Thoracic aorta (tissue), 2 donors: ENCODE results near the gene SDK2. TPM values are rescaled to one million over a fixed set of nuclear protein-coding genes. Genes with fewer than 3 reads are reported as not detected.

Experiments
- ATAC-seq: fragments of 150-250 bp; one replicate; pipeline ENCODE4 v1.8.0; 2017; ENCODE audit warnings: low read depth; ENCODE audit not compliant: insufficient number of reproducible peaks, low FRiP score
- DNase-seq: peaks from one replicate; pipeline ENCODE4 v3.0.0-alpha.2; 2020; ENCODE audit warnings: low spot score
- H3K27ac ChIP-seq, 2 donors: fragments of 200-600 bp; sonication (generic); 1 replicate in 1 of 2; 2 replicates in 1 of 2; pipeline ENCODE4 v1.5.1; 2016; ENCODE audit warnings: mild to moderate bottlenecking in 2 of 2, moderate library complexity in 2 of 2
- H3K27me3 ChIP-seq: fragments of 200-600 bp; sonication (generic); replicated peaks from 2 replicates; pipeline ENCODE4 v1.6.0; 2016; ENCODE audit warnings: mild to moderate bottlenecking; ENCODE audit not compliant: insufficient read depth
- H3K36me3 ChIP-seq: fragments of 200-600 bp; sonication (generic); one replicate; pipeline ENCODE4 v1.5.1; 2016
- H3K4me1 ChIP-seq, 2 donors: fragments of 200-600 bp; sonication (generic); 1 replicate in 1 of 2; 2 replicates in 1 of 2; pipeline versions ENCODE4 v1.5.1 to v1.6.0; 2016; ENCODE audit warnings: low read depth in 2 of 2, mild to moderate bottlenecking in 1 of 2; ENCODE audit not compliant: control insufficient read depth in 1 of 2
- H3K4me3 ChIP-seq: fragments of 200-600 bp; sonication (generic); 2 replicates; pipeline ENCODE4 v1.5.1; 2016; ENCODE audit warnings: mild to moderate bottlenecking
- H3K9me3 ChIP-seq: fragments of 200-600 bp; sonication (generic); 2 replicates; pipeline ENCODE4 v1.5.1; 2016
- CTCF ChIP-seq: fragments of 200-600 bp; sonication (generic); IDR thresholded peaks from one replicate; pipeline ENCODE4 v1.5.1; 2019; ENCODE audit warnings: antibody characterized with exemption
- total RNA-seq, 2 donors: library from RNA; depleted of rRNA; stranded (reverse); fragments of >200 nt; gene quantifications; one replicate each; pipeline versions ENCODE4 v1.1.0 to v1.2.3, GENCODE V29; 2016

SDK2 gene
- total RNA-seq, 2 donors from 2014 or later, result 6.0 to 8.9 TPM

GRCh38 chr17:73533127-73533526, 111.1 kb downstream of the SDK2 start:
- peaks cover 0 to 8% of the 10 kb centered on the region in 2 donors for H3K4me1 ChIP-seq
- H3K9me3 ChIP-seq, result no peaks in the 10 kb centered on the region
- DNase-seq (no peak), ATAC-seq (no peak)
- no peaks in the 10 kb centered on the region for H3K27me3 ChIP-seq
- H3K27ac ChIP-seq, result no peak overlapping the region
- no peak overlapping the region for H3K4me3 ChIP-seq
- no peaks in the 10 kb centered on the region for H3K36me3 ChIP-seq
- no peak for TF ChIP-seq CTCF

GRCh38 chr17:73532421-73532901, 111.8 kb downstream of the SDK2 start:
- Histone ChIP-seq H3K36me3 (no peaks in the 10 kb centered on the region), H3K27me3 (no peaks in the 10 kb centered on the region), H3K27ac (no peak overlapping the region), H3K9me3 (no peaks in the 10 kb centered on the region), H3K4me3 (no peak overlapping the region), H3K4me1 (peaks cover 0 to 8% of the 10 kb centered on the region in 2 donors)
- no peak for TF ChIP-seq CTCF
- no peak for ATAC-seq
- no peak for DNase-seq

GRCh38 chr17:73531158-73531557, 113.1 kb downstream of the SDK2 start:
- ATAC-seq, result no peak
- H3K4me3 ChIP-seq, result no peak overlapping the region
- no peak for DNase-seq

GRCh38 chr17:73528679-73529078, 115.6 kb downstream of the SDK2 start:
- H3K36me3 ChIP-seq, result no peaks in the 10 kb centered on the region
- H3K27me3 ChIP-seq, result no peaks in the 10 kb centered on the region
- no peaks in the 10 kb centered on the region for H3K9me3 ChIP-seq
- no peak for ATAC-seq
- H3K27ac ChIP-seq, result no peak overlapping the region
- no peak for DNase-seq
- no peak for TF ChIP-seq CTCF
- H3K4me3 ChIP-seq, result no peak overlapping the region
- H3K4me1 ChIP-seq, result peaks cover 0 to 8% of the 10 kb centered on the region in 2 donors

More at GRCh38 chr17:73531158-73531557, 113.1 kb downstream of the SDK2 start:
- no peak for TF ChIP-seq CTCF
- Histone ChIP-seq H3K36me3 (no peaks in the 10 kb centered on the region), H3K9me3 (no peaks in the 10 kb centered on the region), H3K4me1 (peaks cover 0 to 8% of the 10 kb centered on the region in 2 donors), H3K27me3 (no peaks in the 10 kb centered on the region), H3K27ac (no peak overlapping the region)

GRCh38 chr17:73526952-73527351, 117.3 kb downstream of the SDK2 start:
- no peaks in the 10 kb centered on the region for H3K9me3 ChIP-seq
- no peaks in the 10 kb centered on the region for H3K4me1 ChIP-seq
- H3K36me3 ChIP-seq, result no peaks in the 10 kb centered on the region
- H3K27ac ChIP-seq, result no peak overlapping the region
- no peak for DNase-seq
- no peak overlapping the region for H3K4me3 ChIP-seq
- H3K27me3 ChIP-seq, result no peaks in the 10 kb centered on the region
- ATAC-seq, result no peak
- TF ChIP-seq CTCF, result no peak
